H1 (cell line): Measurements from ENCODE around the gene SYT15. TPM values are rescaled to one million over a fixed set of nuclear protein-coding genes. Genes with fewer than 3 reads are reported as not detected.
A peak's percentile ranks its signal among the peaks of the same experiment; 100 is the strongest.

Experiments
- CTCF ChIA-PET: fragments of 300-600 bp; sonication (Branson Sonifier 250); formaldehyde crosslinking; loops from one replicate; lab custom pipeline; 2021; ENCODE audit not compliant: partially characterized antibody; lab: Charles Lee
- POLR2A ChIA-PET: fragments of 300-600 bp; sonication (Branson Sonifier 250); formaldehyde crosslinking; loops from one replicate; lab custom pipeline; 2021; ENCODE audit warnings: inconsistent platforms; ENCODE audit not compliant: partially characterized antibody; lab: Charles Lee
- DNase-seq, 2 experiments: peaks; one replicate each; pipeline versions ENCODE4 v3.0.0 to v3.0.0-alpha.2; 2010 to 2022; ENCODE audit warnings: low spot score in 2 of 2, low read depth in 1 of 2, mixed read lengths in 1 of 2
- FAIRE-seq: peaks from 2 replicates; lab custom pipeline; 2011; peaks lifted over from hg19 to GRCh38; lab: Jason Lieb, UNC
- H2AFZ ChIP-seq: 2 replicates; pipeline ENCODE4 v1.8.1; 2012; ENCODE audit warnings: low read length, inconsistent platforms
- H2AK5ac ChIP-seq: 2 replicates; pipeline ENCODE4 v1.6.1; 2013; ENCODE audit warnings: low read depth, low read length
- H2BK120ac ChIP-seq: replicated peaks from 2 replicates; pipeline ENCODE3; 2013; ENCODE audit warnings: low read depth, low read length, inconsistent platforms
- H2BK12ac ChIP-seq: 2 replicates; pipeline ENCODE4 v1.6.1; 2013; ENCODE audit warnings: low read depth, low read length
- H2BK15ac ChIP-seq: 2 replicates; pipeline ENCODE4 v1.6.1; 2013; ENCODE audit warnings: low read length
- H2BK20ac ChIP-seq: 2 replicates; pipeline ENCODE4 v1.6.1; 2013; ENCODE audit warnings: low read length
- H2BK5ac ChIP-seq: 2 replicates; pipeline ENCODE4 v1.6.1; 2013; ENCODE audit warnings: low read depth, low read length
- H3K14ac ChIP-seq: 2 replicates; pipeline ENCODE4 v1.6.1; 2013; ENCODE audit warnings: inconsistent platforms; ENCODE audit not compliant: insufficient read length
- H3K18ac ChIP-seq: 2 replicates; pipeline ENCODE4 v1.6.1; 2013; ENCODE audit warnings: low read length; ENCODE audit errors: extremely low read depth
- H3K23ac ChIP-seq: 2 replicates; pipeline ENCODE4 v1.6.1; 2013; ENCODE audit warnings: inconsistent platforms; ENCODE audit not compliant: insufficient read length
- H3K23me2 ChIP-seq: 2 replicates; pipeline ENCODE4 v1.6.1; 2013; ENCODE audit warnings: low read depth, low read length
- H3K27ac ChIP-seq: 2 replicates; pipeline ENCODE4 v1.6.1; 2011; ENCODE audit warnings: low read depth, low read length, inconsistent platforms
- H3K27me3 ChIP-seq, 4 experiments: replicated peaks in 1 of 4; 1 replicate in 1 of 4; 2 replicates in 3 of 4; pipeline versions ENCODE4 v1.6.1 to v1.8.1; 2011 to 2013; ENCODE audit warnings: low read length in 3 of 4, mild to moderate bottlenecking in 3 of 4, inconsistent platforms in 2 of 4, mixed read lengths in 2 of 4, moderate library complexity in 1 of 4; ENCODE audit not compliant: control insufficient read depth in 3 of 4, insufficient read depth in 3 of 4; ENCODE audit errors: extremely low read depth in 1 of 4
- H3K36me3 ChIP-seq, 4 experiments: 2 replicates each; pipeline versions ENCODE4 v1.6.1 to v1.8.1; 2011 to 2013; ENCODE audit warnings: mild to moderate bottlenecking in 4 of 4, low read length in 3 of 4, moderate library complexity in 2 of 4, control low read depth in 1 of 4, inconsistent platforms in 1 of 4; ENCODE audit not compliant: insufficient read depth in 4 of 4, control insufficient read depth in 2 of 4
- H3K4ac ChIP-seq: replicated peaks from 2 replicates; pipeline ENCODE3; 2013; ENCODE audit warnings: low read length, low read depth, mixed read lengths, inconsistent platforms; ENCODE audit not compliant: insufficient read length
- H3K4me1 ChIP-seq, 4 experiments: replicated peaks in 1 of 4; 1 replicate in 1 of 4; 2 replicates in 3 of 4; pipeline versions ENCODE4 v1.6.1 to v1.8.1; 2011 to 2013; ENCODE audit warnings: low read length in 3 of 4, inconsistent platforms in 2 of 4, mixed read lengths in 1 of 4; ENCODE audit not compliant: insufficient read depth in 4 of 4, control insufficient read depth in 3 of 4
- H3K4me2 ChIP-seq, 2 experiments: 2 replicates each; pipeline versions ENCODE4 v1.6.1 to v1.8.1; 2011 to 2013; ENCODE audit warnings: low read depth in 2 of 2, low read length in 2 of 2, control low read depth in 1 of 2, inconsistent platforms in 1 of 2, mild to moderate bottlenecking in 1 of 2; ENCODE audit not compliant: insufficient read depth in 1 of 2
- H3K4me3 ChIP-seq, 4 experiments: fragments of 200-600, 300-600 bp in 1 of 4; sonication (generic), shearing (Covaris generic), sonication (Bioruptor Twin) in 1 of 4; 2 replicates each; pipeline versions ENCODE4 v1.5.1 to v1.8.1; 2011 to 2016; ENCODE audit warnings: low read length in 4 of 4, low read depth in 3 of 4, control low read depth in 2 of 4, inconsistent platforms in 2 of 4, mild to moderate bottlenecking in 2 of 4, mixed read lengths in 1 of 4, moderate library complexity in 1 of 4; ENCODE audit not compliant: insufficient read depth in 2 of 4; ENCODE audit errors: extremely low read depth in 1 of 4
- H3K56ac ChIP-seq: replicated peaks from 2 replicates; pipeline ENCODE3; 2013; ENCODE audit warnings: low read depth, mild to moderate bottlenecking, mixed read lengths, low read length, inconsistent platforms; ENCODE audit not compliant: insufficient read length
- H3K79me1 ChIP-seq: 2 replicates; pipeline ENCODE4 v1.6.1; 2013; ENCODE audit warnings: low read depth, low read length, control low read depth
- H3K79me2 ChIP-seq, 2 experiments: 2 replicates each; pipeline versions ENCODE4 v1.6.1 to v1.8.1; 2012 to 2013; ENCODE audit warnings: low read length in 2 of 2, mild to moderate bottlenecking in 2 of 2, inconsistent platforms in 1 of 2; ENCODE audit not compliant: insufficient read depth in 2 of 2, control insufficient read depth in 1 of 2
- H3K9ac ChIP-seq, 4 experiments: replicated peaks in 1 of 4; 1 replicate in 1 of 4; 2 replicates in 3 of 4; pipeline versions ENCODE4 v1.6.1 to v1.8.1; 2011 to 2013; ENCODE audit warnings: low read depth in 3 of 4, low read length in 3 of 4, control low read depth in 2 of 4, mild to moderate bottlenecking in 2 of 4, moderate library complexity in 2 of 4, inconsistent platforms in 1 of 4; ENCODE audit errors: extremely low read depth in 1 of 4
- H3K9me3 ChIP-seq, 2 experiments: 2 replicates each; pipeline versions ENCODE4 v1.6.1 to v1.8.1; 2012 to 2013; ENCODE audit warnings: mild to moderate bottlenecking in 2 of 2, moderate library complexity in 2 of 2, control low read depth in 1 of 2, inconsistent platforms in 1 of 2, low read depth in 1 of 2, low read length in 1 of 2, mixed read lengths in 1 of 2; ENCODE audit not compliant: insufficient read depth in 2 of 2
- H4K20me1 ChIP-seq, 2 experiments: replicated peaks in 1 of 2; 2 replicates each; pipeline versions ENCODE3 to v1.8.1; 2011 to 2013; ENCODE audit warnings: inconsistent platforms in 2 of 2, low read length in 2 of 2, mild to moderate bottlenecking in 1 of 2; ENCODE audit not compliant: insufficient read depth in 2 of 2, control insufficient read depth in 1 of 2
- H4K5ac ChIP-seq: 2 replicates; pipeline ENCODE4 v1.6.1; 2013; ENCODE audit warnings: low read length, low read depth, mixed read lengths, inconsistent platforms; ENCODE audit not compliant: insufficient read length
- H4K8ac ChIP-seq: 2 replicates; pipeline ENCODE4 v1.8.0; 2013; ENCODE audit warnings: mild to moderate bottlenecking, moderate library complexity, low read length, inconsistent platforms; ENCODE audit not compliant: insufficient read depth; ENCODE audit errors: extremely low read depth
- H4K91ac ChIP-seq: replicated peaks from 2 replicates; pipeline ENCODE3; 2013; ENCODE audit warnings: low read length, mixed read lengths, inconsistent platforms; ENCODE audit not compliant: insufficient read length
- JUN ChIP-seq: IDR thresholded peaks from 2 replicates; pipeline ENCODE4 v1.6.1; 2011; ENCODE audit warnings: low read depth, mild to moderate bottlenecking, improper control_type of control experiment, low read length
- KDM1A ChIP-seq: fragments of 200-600, 300-600 bp; sonication (generic); IDR thresholded peaks from 2 replicates; pipeline ENCODE4 v1.7.1; 2016; ENCODE audit warnings: mild to moderate bottlenecking, low read length, borderline replicate concordance
- SIX5 ChIP-seq: IDR thresholded peaks from 2 replicates; pipeline ENCODE4 v1.6.1; 2011; ENCODE audit warnings: mild to moderate bottlenecking, low read depth, low read length
- WGBS, 2 experiments: shearing (Covaris generic) in 1 of 2; methylation state at CpG; one replicate each; pipeline versions ENCODE4 v1.1.6 to v1.1.7; 2013 to 2015; ENCODE audit warnings: low lambda C conversion rate in 2 of 2, mixed read lengths in 2 of 2, inconsistent platforms in 1 of 2, low coverage in 1 of 2, missing lambda C conversion rate in 1 of 2; ENCODE audit not compliant: insufficient replicate concordance in 2 of 2, insufficient coverage in 1 of 2, insufficient read length in 1 of 2; ENCODE audit errors: extremely low coverage in 1 of 2, missing lambda C conversion rate in 1 of 2; 5-methylcytosine and 5-hydroxymethylcytosine counted together
- polyA plus RNA-seq, 7 experiments: library from polyadenylated mRNA; depleted of rRNA in 3 of 7; stranded (reverse) in 5 of 7; unstranded in 2 of 7; fragments of >200 nt in 5 of 7; fragments of 200-250 nt in 2 of 7; gene quantifications; 1 replicate in 5 of 7; 2 replicates in 1 of 7; 4 replicates in 1 of 7; pipeline versions ENCODE4 v1.2.1 to v1.2.3, GENCODE V29; 2011 to 2013; ENCODE audit warnings: missing spikeins in 2 of 7, mixed read lengths in 2 of 7
- total RNA-seq: library from RNA; stranded (reverse); fragmentation: NEBNext Ultra II Directional; extraction: Animal tissue kit (Norgen Biotek cat#: 25700); gene quantifications from 2 replicates; pipeline ENCODE4 v1.2.1, GENCODE V29; 2021

Gene SYT15
- total and polyA plus RNA-seq, 2 of the 8 experiments (the other 6 are each of a cell fraction or from before 2014, with no cell fraction given): 0.39 to 0.61 TPM

DNA sequence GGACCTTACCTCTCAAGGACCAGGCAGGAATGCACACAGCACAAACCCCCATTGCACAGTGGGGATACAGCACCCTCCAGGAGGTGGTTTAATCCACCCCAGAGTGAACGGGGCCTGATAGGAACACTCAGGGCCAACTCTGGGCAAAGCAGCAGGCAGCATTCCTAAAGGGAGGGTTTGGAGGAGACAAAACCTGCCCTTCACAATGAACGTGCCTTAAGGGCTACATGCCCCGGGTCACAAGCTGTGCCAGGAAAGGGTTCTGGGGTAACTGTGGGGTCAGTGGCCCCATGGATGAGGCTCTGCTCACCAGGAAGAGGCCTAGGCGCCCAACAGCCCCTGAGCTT, 23.6 kb upstream of the SYT15 start:
- H3K14ac ChIP-seq: no peak overlapping the region
- H3K27ac ChIP-seq: no peak overlapping the region
- H4K91ac ChIP-seq: peak overlapping the region; percentile 62
- POLR2A ChIA-PET: interaction anchor here (0.8 to 5.2 kb wide), 2 partner anchors 11 to 16 kb away, joined by 3 to 44 read pairs; no protein-coding TSS in a partner anchor
- peaks cover 0 to 21% of the 10 kb centered on the region in 2 experiments for H4K20me1 ChIP-seq
- WGBS, 2 experiments: 59% methylated on average over 4 of the region's 4 CpGs; no CpG with 5 or more reads in 1 of the 2 experiments
- no peak for FAIRE-seq
- peaks cover 5 to 19% (median 15%) of the 10 kb centered on the region in 4 experiments for H3K4me1 ChIP-seq
- no peaks in the 10 kb centered on the region for H3K9me3 ChIP-seq
- 0 out of 2 replicates have a peak overlapping the region, but pooled peaks have one; percentile 13 for H2AFZ ChIP-seq
- H2BK12ac ChIP-seq: peak overlapping the region; percentile 82; the same call in 1 of the 2 replicates
- no peak overlapping the region for H3K23ac ChIP-seq
- no peaks in the 10 kb centered on the region for H3K79me2 ChIP-seq
- H4K8ac ChIP-seq: peak overlapping the region; percentile 87; the same call in 1 of the 2 replicates
- peak overlapping the region; percentile 82 for H3K4ac ChIP-seq
- no peak overlapping the region for H3K56ac ChIP-seq
- no peak overlapping the region for H4K5ac ChIP-seq
- H2BK5ac ChIP-seq: peak overlapping the region; percentile 45; the same call in 1 of the 2 replicates
- H3K4me3 ChIP-seq: peak overlapping the region; percentile 73 to 96 (median 82)
- 0 out of 2 replicates have a peak overlapping the region, but pooled peaks have one; percentile 13 for H2BK20ac ChIP-seq
- H2BK15ac ChIP-seq: peak overlapping the region; percentile 53
- peaks cover 17% of the 10 kb centered on the region for H3K23me2 ChIP-seq
- peaks cover 11% of the 10 kb centered on the region; the same call in 1 of the 2 replicates for H3K79me1 ChIP-seq
- no peak overlapping the region for H2BK120ac ChIP-seq
- H3K9ac ChIP-seq: peak overlapping the region in 3 of 4 experiments; percentile 26 to 39 (median 27); a peak in 4 of 7 replicates
- H2AK5ac ChIP-seq: peak overlapping the region; percentile 7; the same call in 1 of the 2 replicates
- peaks cover 0 to 14% (median 9%) of the 10 kb centered on the region in 4 experiments; a peak in 4 of 7 replicates for H3K27me3 ChIP-seq
- DNase-seq: no peak
- peak overlapping the region; percentile 86 for H3K18ac ChIP-seq
- peak overlapping the region; percentile 82 to 96 for H3K4me2 ChIP-seq
- peaks cover 3 to 39% (median 11%) of the 10 kb centered on the region in 4 experiments; a peak in 6 of 8 replicates for H3K36me3 ChIP-seq
- CTCF ChIA-PET: interaction anchor here (0.7 to 5.7 kb wide), 3 partner anchors 10 to 327 kb away, joined by 3 to 65 read pairs (median 6); no protein-coding TSS in a partner anchor
- TF ChIP-seq SIX5 (no peak), KDM1A (no peak), JUN (no peak)
